Tongue (tissue), 2 donors: ENCODE results near the gene USP36. TPM values are rescaled to one million over a fixed set of nuclear protein-coding genes. Genes with fewer than 3 reads are reported as not detected.
"Not testable (repeated sequence)": the region's sequence is repeated elsewhere in the genome, so short reads cannot be mapped to it uniquely, and the experiment has no call there.

ENCODE experiments used
- DNase-seq: peaks from one replicate; pipeline ENCODE4 v3.0.0-alpha.2; 2015
- total RNA-seq: library from RNA; depleted of rRNA; stranded (reverse); fragments of >200 nt; gene quantifications from one replicate; pipeline ENCODE4 v1.2.3, GENCODE V29; 2014

Gene USP36
- total RNA-seq, 1 donor from 2014 or later: 47.4 TPM

DNA sequence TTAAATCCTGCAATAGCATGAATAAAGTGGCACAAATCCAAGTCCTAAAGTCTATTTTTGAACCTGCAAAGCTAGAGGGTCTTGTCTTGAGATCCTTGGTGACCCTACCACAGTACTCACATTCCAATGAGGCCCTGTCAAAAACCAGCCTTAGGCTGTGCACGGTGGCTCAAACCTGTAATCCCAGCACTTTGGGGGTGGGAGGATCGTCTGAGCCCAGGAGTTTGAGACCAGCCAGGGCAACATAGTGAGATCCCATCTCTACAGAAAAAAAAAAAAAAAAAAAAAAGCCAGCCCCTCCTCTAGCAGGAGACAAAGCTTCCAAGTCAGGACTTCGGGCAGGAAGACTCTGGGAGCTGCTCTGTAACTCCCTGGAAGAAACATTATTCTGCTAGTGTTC lies 74.8 kb downstream of the USP36 start:
- DNase-seq: no peak

DNA sequence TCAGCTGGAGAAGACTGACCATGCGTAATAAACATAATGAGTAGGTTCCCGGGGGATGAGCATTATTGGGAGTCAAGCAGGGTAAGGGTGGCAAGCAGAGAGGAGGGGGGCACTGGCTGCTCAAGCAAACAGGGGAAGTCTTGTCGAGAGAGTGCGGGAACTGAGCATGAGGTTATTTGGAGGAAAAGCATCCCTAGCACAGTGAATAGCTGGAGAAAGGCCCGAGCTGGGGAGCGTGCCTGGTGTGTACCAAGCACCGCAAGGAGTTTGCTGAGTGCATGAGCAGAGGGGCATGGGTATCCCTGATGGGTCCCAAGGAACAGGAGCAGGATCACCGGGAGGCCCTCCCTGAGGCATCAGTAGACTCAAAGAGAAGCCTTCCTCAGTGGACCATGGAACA lies 75.7 kb downstream of the USP36 start:
- DNase-seq: no peak

DNA sequence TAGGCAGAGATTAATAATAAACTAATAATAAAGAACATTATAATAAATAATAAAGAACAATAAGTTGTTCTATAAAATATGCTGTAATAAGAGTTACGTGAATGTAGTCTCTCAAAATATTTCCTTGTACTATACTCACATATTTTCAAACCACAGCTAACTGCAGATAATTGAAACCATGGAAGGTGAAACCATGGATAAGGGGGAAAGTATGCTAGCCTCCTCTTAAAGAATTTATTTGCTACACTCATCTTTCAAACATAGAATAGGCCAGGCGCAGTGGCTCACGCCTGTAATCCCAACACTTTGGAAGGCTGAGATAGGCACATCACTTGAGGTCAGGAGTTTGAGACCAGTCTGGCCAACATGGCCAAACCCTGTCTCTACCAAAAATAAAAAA lies 77.1 kb downstream of the USP36 start:
- DNase-seq: no peak

DNA sequence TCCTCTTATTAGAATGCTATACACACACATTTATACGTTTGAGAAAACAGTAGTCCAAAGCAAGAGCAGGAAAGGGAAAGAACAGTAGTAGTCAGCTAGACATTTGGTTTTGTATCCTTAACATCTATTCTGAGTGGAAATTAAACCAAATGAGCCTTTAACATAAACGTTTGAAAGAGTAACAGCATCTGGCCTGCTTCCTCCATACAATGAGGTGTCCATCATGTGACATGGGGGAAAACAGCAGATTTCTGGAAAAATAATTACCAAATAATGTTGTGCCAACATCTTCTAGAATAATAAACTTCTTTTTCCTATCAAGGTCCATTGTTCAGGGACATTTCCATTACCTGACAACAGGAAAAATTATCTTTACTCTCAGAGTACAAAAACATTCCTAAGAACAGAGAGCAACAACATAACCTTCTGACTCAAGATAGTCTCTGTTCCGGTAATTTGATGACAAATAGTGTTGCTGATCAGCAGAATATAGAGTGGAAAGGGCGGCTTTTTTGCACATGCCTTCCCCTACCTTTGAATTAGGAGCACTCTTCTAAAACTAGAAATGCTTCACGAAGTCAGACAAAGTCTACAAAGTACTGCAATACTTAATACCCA lies 78.7 kb downstream of the USP36 start:
- no peak for DNase-seq

GRCh38 chr17:78759969-78760352 lies 80.7 kb downstream of the USP36 start:
- no peak for DNase-seq

GRCh38 chr17:78759203-78759968 lies 81.2 kb downstream of the USP36 start:
- DNase-seq: peak; percentile 84

- no peak for DNase-seq
Measured at GRCh38 chr17:78753316-78754250, 87.0 kb downstream of the USP36 start.

DNA sequence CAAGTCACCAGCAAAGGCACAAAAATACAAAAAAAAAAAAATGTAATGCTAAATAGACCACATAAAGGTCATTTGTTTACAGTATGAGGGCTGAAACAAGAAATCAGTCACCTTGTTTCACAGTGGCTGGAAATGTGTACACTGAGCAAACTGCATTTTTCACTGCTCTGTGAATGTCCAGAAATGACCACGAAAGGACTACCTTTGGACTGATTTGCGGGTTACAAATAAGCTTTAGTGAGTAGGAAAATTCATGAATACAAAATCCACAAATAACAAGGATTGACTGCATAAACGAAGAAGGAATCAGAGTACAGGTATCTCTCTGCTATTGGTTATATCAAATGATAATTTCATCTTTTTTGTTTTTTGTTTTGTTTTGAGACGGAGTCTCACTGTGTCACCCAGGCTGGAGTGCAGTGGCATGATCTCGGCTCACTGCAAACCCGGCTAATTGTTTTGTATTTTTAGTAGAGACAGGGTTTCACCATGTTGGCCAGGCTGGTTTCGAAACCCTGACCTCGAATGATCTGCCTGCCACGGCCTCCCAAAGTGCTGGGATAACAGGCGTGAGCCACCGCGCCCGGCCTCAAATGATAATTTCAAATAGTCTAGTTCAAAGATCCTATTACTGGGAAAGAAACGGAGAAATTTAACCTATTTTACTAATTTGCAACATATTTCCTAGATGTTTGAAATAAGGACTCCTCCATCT lies 89.0 kb downstream of the USP36 start:
- no peak for DNase-seq

- DNase-seq: not testable (repeated sequence)
Measured at GRCh38 chr17:78751000-78751399, 89.6 kb downstream of the USP36 start.

- no peak for DNase-seq
Measured at GRCh38 chr17:78748730-78749317, 91.8 kb downstream of the USP36 start.

- no peak for DNase-seq
Measured at GRCh38 chr17:78748048-78748729, 92.4 kb downstream of the USP36 start.

- DNase-seq: no peak
Measured at GRCh38 chr17:78747488-78747887, 93.1 kb downstream of the USP36 start.

DNA sequence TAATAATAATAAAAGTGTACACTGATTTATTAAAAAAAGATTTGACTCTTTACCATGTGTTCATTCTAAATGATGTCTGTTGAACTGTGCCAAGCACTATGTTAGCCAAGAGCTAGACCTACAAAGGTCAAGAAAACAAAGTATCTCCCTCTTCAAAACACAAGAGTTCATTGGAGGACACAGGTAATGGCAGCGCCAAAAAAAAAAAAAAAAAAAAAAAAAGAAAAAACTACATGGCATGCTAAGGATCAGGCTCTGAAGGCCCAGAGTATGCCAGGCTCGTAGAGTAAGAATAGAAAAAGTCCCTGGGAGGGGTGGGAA lies 93.7 kb downstream of the USP36 start:
- DNase-seq: no peak

DNA sequence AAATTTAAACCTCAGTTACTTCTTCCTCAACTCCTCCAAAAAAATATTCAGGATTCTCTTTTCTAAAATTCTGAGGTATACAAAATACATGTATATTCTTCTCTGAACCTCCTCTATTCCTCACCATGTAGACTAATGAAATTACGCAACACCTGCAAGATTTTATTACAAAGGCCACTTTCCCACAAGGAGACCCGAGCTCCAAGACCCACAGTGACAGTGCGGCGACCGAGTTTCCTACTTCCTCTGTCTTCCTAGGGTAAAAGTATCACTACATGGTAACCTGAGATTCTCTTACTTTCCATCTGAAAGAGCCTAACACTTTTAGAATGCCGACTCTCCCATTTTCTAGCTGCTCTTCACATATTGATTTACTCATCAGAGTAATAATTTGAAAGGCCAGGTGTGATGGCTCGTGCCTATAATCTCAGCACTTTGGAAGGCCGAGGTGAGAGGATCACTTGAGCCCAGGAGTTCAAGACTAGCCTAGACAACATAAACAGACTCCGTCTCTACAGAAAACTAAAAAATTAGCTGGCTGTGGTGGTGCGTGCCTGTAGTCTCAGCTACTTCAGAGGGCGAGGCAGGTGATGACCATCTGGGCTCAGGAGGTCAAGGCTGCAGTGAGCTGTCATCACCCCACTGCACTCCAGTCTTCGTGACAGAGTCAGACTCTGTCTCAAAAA lies 94.2 kb downstream of the USP36 start:
- no peak for DNase-seq

Other genes starting within 250 kb of the USP36 start
- 43.1 TPM for gene CYTH1, start 58.5 kb downstream of the USP36 start, total RNA-seq
- gene CEP295NL, start 62.4 kb upstream of the USP36 start, total RNA-seq: 5.9 TPM
- gene TIMP2, start 84.6 kb upstream of the USP36 start, total RNA-seq: 93.3 TPM
- gene LGALS3BP, start 139.1 kb upstream of the USP36 start, total RNA-seq: 136 TPM
- gene CANT1, start 168.9 kb upstream of the USP36 start, total RNA-seq: 36.1 TPM
- 15.8 TPM for gene C1QTNF1, start 183.4 kb upstream of the USP36 start, total RNA-seq
- gene ENGASE, start 234.0 kb upstream of the USP36 start, total RNA-seq: 18.8 TPM